C4-2B (cell line): ENCODE data around the gene TPRA1.

Experiments
- ZFX ChIP-seq: fragments of 450-650 bp; IDR thresholded peaks from 2 replicates; pipeline ENCODE4 v1.6.1; 2017
- TF ChIP-seq, protein P1 (sequence below): fragments of 450-650 bp; conservative IDR thresholded peaks from 2 replicates; pipeline ENCODE4 v1.5.1; 2017; ENCODE audit warnings: mild to moderate bottlenecking

DNA sequence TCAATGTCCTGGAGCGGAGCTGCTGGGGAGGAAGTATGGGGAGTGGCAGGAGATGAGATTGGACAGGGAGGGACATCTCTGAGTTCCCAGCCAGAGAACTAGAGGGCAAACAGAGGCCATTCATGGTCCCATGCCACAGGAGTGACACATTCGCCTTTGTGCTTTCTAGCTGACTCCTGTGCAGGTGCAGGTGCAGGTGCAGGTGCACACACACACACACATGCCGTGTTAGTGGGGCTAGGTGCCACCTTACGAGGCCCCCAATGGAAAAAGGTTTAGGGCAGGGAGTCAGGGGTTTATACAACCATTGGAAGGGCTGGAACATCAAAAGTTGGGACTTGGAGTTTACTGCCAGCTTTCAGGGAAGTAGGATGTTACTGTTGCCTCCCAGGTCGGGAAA is 52.0 kb downstream of the TPRA1 start:
- TF ChIP-seq, protein P1, sequence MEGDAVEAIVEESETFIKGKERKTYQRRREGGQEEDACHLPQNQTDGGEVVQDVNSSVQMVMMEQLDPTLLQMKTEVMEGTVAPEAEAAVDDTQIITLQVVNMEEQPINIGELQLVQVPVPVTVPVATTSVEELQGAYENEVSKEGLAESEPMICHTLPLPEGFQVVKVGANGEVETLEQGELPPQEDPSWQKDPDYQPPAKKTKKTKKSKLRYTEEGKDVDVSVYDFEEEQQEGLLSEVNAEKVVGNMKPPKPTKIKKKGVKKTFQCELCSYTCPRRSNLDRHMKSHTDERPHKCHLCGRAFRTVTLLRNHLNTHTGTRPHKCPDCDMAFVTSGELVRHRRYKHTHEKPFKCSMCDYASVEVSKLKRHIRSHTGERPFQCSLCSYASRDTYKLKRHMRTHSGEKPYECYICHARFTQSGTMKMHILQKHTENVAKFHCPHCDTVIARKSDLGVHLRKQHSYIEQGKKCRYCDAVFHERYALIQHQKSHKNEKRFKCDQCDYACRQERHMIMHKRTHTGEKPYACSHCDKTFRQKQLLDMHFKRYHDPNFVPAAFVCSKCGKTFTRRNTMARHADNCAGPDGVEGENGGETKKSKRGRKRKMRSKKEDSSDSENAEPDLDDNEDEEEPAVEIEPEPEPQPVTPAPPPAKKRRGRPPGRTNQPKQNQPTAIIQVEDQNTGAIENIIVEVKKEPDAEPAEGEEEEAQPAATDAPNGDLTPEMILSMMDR: no peak
- TF ChIP-seq ZFX: no peak
